Measurements from ENCODE around the gene GSE1.

Gene GSE1

DNA sequence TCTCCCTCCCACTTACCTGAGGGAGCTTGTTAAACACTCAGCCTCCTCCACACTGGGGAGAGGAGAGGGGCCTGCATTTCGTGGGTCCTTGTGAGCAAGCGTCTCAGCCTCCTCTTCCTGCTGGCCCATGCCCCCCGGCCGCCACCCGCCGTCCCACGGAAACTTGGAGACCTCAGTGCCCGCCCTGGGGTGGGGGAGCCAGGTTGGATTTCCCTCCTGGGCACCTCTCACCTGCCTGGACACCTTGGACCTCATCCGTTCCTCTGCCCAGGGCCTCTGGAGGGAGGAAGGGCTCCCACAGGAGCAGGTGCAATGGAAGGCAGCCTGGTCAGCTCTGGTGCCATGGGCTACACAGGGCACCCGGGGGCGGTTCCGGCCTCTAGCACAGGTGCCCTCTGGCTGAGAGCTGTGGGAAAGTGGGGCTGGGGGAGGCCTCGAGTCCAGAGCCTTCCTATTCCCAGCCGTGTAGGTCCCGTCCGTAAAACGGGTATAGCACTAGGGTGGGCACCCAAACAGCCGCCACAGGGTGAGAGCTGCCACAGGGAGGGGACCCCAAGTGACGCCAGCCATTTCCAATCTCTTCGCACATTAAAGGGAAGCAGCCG lies 11.0 kb downstream of the GSE1 start:
- Histone ChIP-seq H3K4me2 (peak overlapping the region in 8 of 11 experiments; percentile 23 to 99 (median 96); a peak in 9 of 22 replicates), H3K9ac (0 out of 22 replicates have a peak overlapping the region, but pooled peaks of 1 of the 11 experiments have one; percentile 10), H3K27me3 (no peaks in the 10 kb centered on the region), H3K27ac (no peak overlapping the region), H3K36me3 (peaks cover 2 to 55% (median 43%) of the 10 kb centered on the region in 11 experiments; a peak in 19 of 22 replicates), H4K20me1 (peaks cover 97 to 100% (median 98%) of the 10 kb centered on the region in 11 experiments), H3K4me1 (peaks cover 48 to 97% (median 95%) of the 10 kb centered on the region in 10 experiments), H3K4me3 (no peak overlapping the region), H3K9me3 (replicated peaks in 1 of 11) (peaks cover 1 to 5% (median 3%) of the 10 kb centered on the region in 11 experiments; a peak in 18 of 22 replicates)
- TF ChIP-seq Cebpa-rat (IDR thresholded peaks at IDR 0.05), result no peak

DNA sequence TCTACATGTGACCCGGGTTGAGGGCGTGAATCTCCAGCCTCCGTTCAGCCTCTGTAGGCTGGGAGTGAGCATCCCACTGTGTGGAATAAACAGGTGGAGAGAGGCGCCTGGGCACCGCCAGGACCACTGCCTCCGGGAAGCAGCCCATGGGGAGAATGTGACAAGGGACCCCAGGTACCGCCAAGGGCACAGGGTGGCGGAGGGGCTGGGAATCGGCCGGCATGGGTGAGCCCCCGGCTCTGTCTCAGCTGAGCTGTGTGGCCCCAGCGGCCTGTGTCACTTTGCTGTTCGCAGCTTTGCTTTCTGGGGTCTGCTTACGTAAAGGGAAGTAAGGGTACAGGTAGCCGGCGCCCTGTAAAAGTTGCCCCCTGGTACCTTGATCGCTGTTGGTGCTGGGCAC lies 11.5 kb downstream of the GSE1 start:
- Histone ChIP-seq H3K9ac (no peak overlapping the region), H3K27me3 (no peaks in the 10 kb centered on the region), H4K20me1 (peaks cover 97 to 100% (median 98%) of the 10 kb centered on the region in 11 experiments), H3K4me1 (peaks cover 43 to 96% (median 93%) of the 10 kb centered on the region in 10 experiments), H3K4me2 (peak overlapping the region in 9 of 11 experiments; percentile 84 to 99 (median 97); a peak in 12 of 22 replicates), H3K27ac (no peak overlapping the region), H3K9me3 (replicated peaks in 1 of 11) (peaks cover 7 to 10% (median 9%) of the 10 kb centered on the region in 11 experiments; a peak in 21 of 22 replicates), H3K4me3 (no peak overlapping the region), H3K36me3 (peaks cover 8 to 58% (median 48%) of the 10 kb centered on the region in 11 experiments; a peak in 20 of 22 replicates)
- no peak for TF ChIP-seq Cebpa-rat (IDR thresholded peaks at IDR 0.05)

DNA sequence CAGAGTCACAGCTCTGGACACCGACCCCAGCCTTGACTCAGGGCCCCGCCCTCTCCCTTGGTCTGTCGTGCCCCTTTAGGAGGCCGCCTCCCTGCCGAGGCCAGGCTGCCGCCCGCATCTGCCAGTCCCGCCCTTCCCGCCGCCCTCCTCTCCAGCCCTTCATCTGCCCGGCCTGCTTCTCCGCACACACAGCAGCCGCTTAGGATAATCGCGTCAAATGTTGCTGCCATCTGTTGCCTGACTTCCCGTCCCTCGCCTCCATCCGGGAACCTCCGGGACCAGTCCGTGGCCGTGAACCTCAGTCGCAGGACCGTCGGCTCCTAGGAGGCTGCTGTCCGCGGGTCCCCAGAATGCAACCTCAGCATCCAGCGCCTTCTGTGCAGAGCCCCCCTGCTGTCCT lies 11.9 kb downstream of the GSE1 start:
- H4K20me1 ChIP-seq, result peaks cover 97 to 100% (median 98%) of the 10 kb centered on the region in 11 experiments
- TF ChIP-seq Cebpa-rat (IDR thresholded peaks at IDR 0.05), result no peak
- H3K4me2 ChIP-seq, result peak overlapping the region in 10 of 11 experiments; percentile 84 to 99 (median 96); a peak in 17 of 22 replicates
- no peak overlapping the region for H3K4me3 ChIP-seq
- H3K36me3 ChIP-seq, result peaks cover 12 to 58% (median 48%) of the 10 kb centered on the region in 11 experiments; a peak in 20 of 22 replicates
- H3K27ac ChIP-seq, result no peak overlapping the region
- H3K4me1 ChIP-seq, result peaks cover 43 to 97% (median 90%) of the 10 kb centered on the region in 10 experiments
- peaks cover 11 to 14% (median 13%) of the 10 kb centered on the region in 11 experiments; a peak in 21 of 22 replicates for H3K9me3 ChIP-seq (replicated peaks in 1 of 11)
- H3K27me3 ChIP-seq, result no peaks in the 10 kb centered on the region
- peak overlapping the region in 3 of 11 experiments; percentile 64 to 76 (median 72); a peak in 4 of 22 replicates for H3K9ac ChIP-seq

DNA sequence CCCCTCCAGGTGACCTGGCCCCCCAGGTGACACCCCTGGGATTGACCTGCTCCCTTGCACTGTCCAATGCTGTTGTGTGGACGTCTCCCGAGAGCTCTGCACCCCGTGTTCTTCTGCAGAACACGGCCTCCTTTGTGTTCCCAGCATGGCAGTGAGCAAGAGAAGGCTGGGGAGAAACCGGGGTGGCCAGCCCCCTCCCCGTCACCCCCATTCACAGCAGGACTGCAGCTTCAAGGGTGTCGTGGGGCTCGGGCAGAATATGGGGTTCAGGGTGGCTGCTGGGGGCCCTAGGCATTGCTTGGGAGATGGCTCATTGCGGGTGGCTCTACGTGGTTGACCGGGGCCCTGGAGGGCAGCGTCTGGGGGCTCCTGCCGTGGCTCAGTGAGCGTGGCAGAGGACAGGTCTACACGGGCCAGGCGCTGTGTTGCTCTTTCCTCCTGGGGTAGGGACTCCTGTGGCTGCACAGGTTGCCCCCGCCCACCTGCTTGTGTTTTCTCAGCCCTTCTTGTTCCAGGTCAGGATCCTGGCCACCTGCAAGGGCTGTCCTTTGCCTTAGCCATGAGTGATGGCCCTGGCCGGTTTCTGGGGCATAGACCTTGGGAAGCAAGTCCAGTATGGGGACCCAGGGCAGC lies 12.5 kb downstream of the GSE1 start:
- peak overlapping the region; percentile 84 to 99 (median 94) for H3K4me2 ChIP-seq
- H3K36me3 ChIP-seq, result peaks cover 13 to 58% (median 48%) of the 10 kb centered on the region in 11 experiments; a peak in 19 of 22 replicates
- TF ChIP-seq Cebpa-rat (IDR thresholded peaks at IDR 0.05), result no peak
- peak overlapping the region in 8 of 11 experiments; percentile 29 to 76 (median 56); a peak in 10 of 22 replicates for H3K9ac ChIP-seq
- peaks cover 43 to 99% (median 91%) of the 10 kb centered on the region in 10 experiments for H3K4me1 ChIP-seq
- peak overlapping the region in 6 of 11 experiments; percentile 51 to 73 (median 60); a peak in 8 of 22 replicates for H3K27ac ChIP-seq
- H3K9me3 ChIP-seq (replicated peaks in 1 of 11), result peaks cover 12 to 18% (median 14%) of the 10 kb centered on the region in 11 experiments; a peak in 21 of 22 replicates
- no peak overlapping the region for H3K4me3 ChIP-seq
- H3K27me3 ChIP-seq, result no peaks in the 10 kb centered on the region
- peaks cover 97 to 100% (median 98%) of the 10 kb centered on the region in 11 experiments for H4K20me1 ChIP-seq

DNA sequence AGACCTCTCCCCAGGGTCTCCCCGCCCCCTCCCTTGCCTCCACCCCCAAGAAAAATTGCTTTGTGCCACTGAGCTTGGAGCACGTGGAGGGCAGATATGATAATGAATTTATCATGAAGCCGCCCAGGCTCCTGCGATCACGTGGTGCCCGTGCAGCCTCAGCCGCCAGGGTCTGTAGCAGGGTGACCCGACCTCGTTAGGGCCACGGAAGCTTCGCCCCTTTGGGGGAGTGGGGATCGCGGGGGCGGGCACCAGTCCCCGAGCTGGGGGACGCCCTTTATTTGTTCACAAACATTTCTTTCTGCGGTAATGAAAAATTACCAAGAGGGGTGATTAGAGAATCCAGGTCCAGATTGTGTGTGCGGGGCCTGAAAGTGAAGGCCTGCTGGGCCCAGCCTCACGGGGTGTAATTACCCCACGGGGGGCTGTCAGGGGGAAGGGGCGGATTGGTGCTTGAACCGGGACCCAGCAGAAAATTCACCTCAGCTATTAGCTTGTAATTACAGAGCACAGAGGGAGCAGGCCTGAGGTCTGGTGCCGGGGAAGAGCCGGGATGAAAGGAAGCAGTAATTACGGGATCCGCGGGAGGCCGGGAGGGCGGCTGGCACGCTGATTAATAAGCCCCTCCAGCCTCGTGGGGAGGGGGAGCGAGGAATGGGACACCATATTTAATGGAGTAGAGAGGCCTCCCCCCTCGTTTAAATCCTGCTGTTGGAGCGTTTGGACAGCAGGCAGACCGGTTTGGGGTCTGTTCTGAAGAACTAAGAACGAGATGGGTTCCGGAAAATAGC lies 13.3 kb downstream of the GSE1 start:
- peak overlapping the region in 6 of 10 experiments; percentile 8 to 40 (median 26); a peak in 7 of 20 replicates for H3K4me3 ChIP-seq
- peaks cover 13 to 52% (median 42%) of the 10 kb centered on the region in 11 experiments; a peak in 19 of 22 replicates for H3K36me3 ChIP-seq
- H4K20me1 ChIP-seq, result peaks cover 97 to 100% (median 98%) of the 10 kb centered on the region in 11 experiments
- H3K9me3 ChIP-seq (replicated peaks in 1 of 11), result peaks cover 12 to 18% (median 14%) of the 10 kb centered on the region in 11 experiments; a peak in 21 of 22 replicates
- H3K4me2 ChIP-seq, result peak overlapping the region; percentile 84 to 99 (median 94)
- peaks cover 43 to 99% (median 91%) of the 10 kb centered on the region in 10 experiments for H3K4me1 ChIP-seq
- H3K27ac ChIP-seq, result peak overlapping the region in 8 of 11 experiments; percentile 28 to 73 (median 54); a peak in 14 of 22 replicates
- no peaks in the 10 kb centered on the region for H3K27me3 ChIP-seq
- TF ChIP-seq Cebpa-rat (IDR thresholded peaks at IDR 0.05), result no peak
- H3K9ac ChIP-seq, result peak overlapping the region; percentile 28 to 76 (median 60); a peak in 19 of 22 replicates

GRCh38 chr16:85627089-85627488 lies 14.0 kb downstream of the GSE1 start:
- Histone ChIP-seq H3K4me1 (peaks cover 43 to 99% (median 91%) of the 10 kb centered on the region in 10 experiments), H4K20me1 (peaks cover 97 to 100% (median 98%) of the 10 kb centered on the region in 11 experiments), H3K9ac (peak overlapping the region in 7 of 11 experiments; percentile 26 to 76 (median 60); a peak in 9 of 22 replicates), H3K4me3 (no peak overlapping the region; a peak in 1 of 20 replicates), H3K4me2 (peak overlapping the region; percentile 84 to 99 (median 95)), H3K27me3 (no peaks in the 10 kb centered on the region), H3K9me3 (replicated peaks in 1 of 11) (peaks cover 12 to 18% (median 14%) of the 10 kb centered on the region in 11 experiments; a peak in 21 of 22 replicates), H3K27ac (peak overlapping the region in 5 of 11 experiments; percentile 48 to 70 (median 58); a peak in 7 of 22 replicates), H3K36me3 (peaks cover 13 to 52% (median 37%) of the 10 kb centered on the region in 11 experiments; a peak in 19 of 22 replicates)
- no peak for TF ChIP-seq Cebpa-rat (IDR thresholded peaks at IDR 0.05)

- peaks cover 43 to 98% (median 90%) of the 10 kb centered on the region in 10 experiments for H3K4me1 ChIP-seq
- peak overlapping the region; percentile 69 to 99 (median 95) for H3K4me2 ChIP-seq
- peaks cover 95 to 100% (median 98%) of the 10 kb centered on the region in 11 experiments for H4K20me1 ChIP-seq
- H3K9ac ChIP-seq, result peak overlapping the region in 10 of 11 experiments; percentile 11 to 65 (median 46); a peak in 19 of 22 replicates
- no peaks in the 10 kb centered on the region for H3K27me3 ChIP-seq
- H3K9me3 ChIP-seq (replicated peaks in 1 of 11), result peaks cover 12 to 18% (median 14%) of the 10 kb centered on the region in 11 experiments; a peak in 21 of 22 replicates
- peak overlapping the region in 4 of 10 experiments; percentile 21 to 43 (median 32); a peak in 7 of 20 replicates for H3K4me3 ChIP-seq
- TF ChIP-seq Cebpa-rat (IDR thresholded peaks at IDR 0.05), result no peak
- peak overlapping the region in 8 of 11 experiments; percentile 8 to 69 (median 47); a peak in 13 of 22 replicates for H3K27ac ChIP-seq
- H3K36me3 ChIP-seq, result peaks cover 13 to 52% (median 37%) of the 10 kb centered on the region in 11 experiments; a peak in 19 of 22 replicates
Measured at GRCh38 chr16:85627526-85628264, 14.6 kb downstream of the GSE1 start.

All from BLaER1 treated with 17β-estradiol and CSF1 and Interleukin-3, amounts not matched to agents 10 nM and 100 nM (cell line).